HepG2 (cell line): ENCODE measurements around the gene DHTKD1. TPM values are rescaled to one million over a fixed set of nuclear protein-coding genes. Genes with fewer than 3 reads are reported as not detected.
A peak's percentile ranks its signal among the peaks of the same experiment; 100 is the strongest.

Source experiments
- ATAC-seq: fragments of 200-7000 bp; cut with Tn5 transposase; 3 replicates; pipeline ENCODE4 v1.9.1; 2020; ENCODE audit warnings: mild to moderate bottlenecking, moderate library complexity
- BruUV-seq: library from RNA; stranded (reverse); fragments of 400-500 nt; replicated peaks from 2 replicates; lab custom pipeline; 2021; lab: Mats Ljungman, UMichigan
- CTCF ChIA-PET: fragments of 300-600 bp; formaldehyde crosslinking; extraction: SDS; loops from one replicate; lab custom pipeline; 2021; ENCODE audit warnings: low total read pairs, inconsistent platforms, low intra/inter-chr PET ratio; lab: Yijun Ruan, JAX
- POLR2A ChIA-PET: fragments of 350-600 bp; sonication (Branson Sonifier 250); formaldehyde crosslinking; loops from one replicate; lab custom pipeline; 2020; ENCODE audit warnings: antibody characterized with exemption, inconsistent platforms; lab: Yijun Ruan, JAX
- DNase-seq: peaks from one replicate; pipeline ENCODE4 v3.0.0-alpha.2; 2015; ENCODE audit warnings: low spot score
- FAIRE-seq: peaks from 3 replicates; lab custom pipeline; 2011; peaks lifted over from hg19 to GRCh38; lab: Jason Lieb, UNC
- H2AFZ ChIP-seq: one replicate; pipeline ENCODE4 v1.6.1; 2011; ENCODE audit warnings: low read length, inconsistent platforms
- H3K27ac ChIP-seq: fragments of 300-600 bp; 3 replicates; pipeline ENCODE4 v1.8.0; 2011; ENCODE audit warnings: mixed run types, mild to moderate bottlenecking, mixed read lengths, low read length, inconsistent platforms; ENCODE audit not compliant: insufficient read depth; ENCODE audit errors: extremely low read length
- H3K27me3 ChIP-seq, 2 experiments: fragments of 200-600 bp in 1 of 2; 2 replicates in 1 of 2; 3 replicates in 1 of 2; pipeline versions ENCODE4 v1.6.0 to v1.8.0; 2011; ENCODE audit warnings: low read length in 2 of 2, mild to moderate bottlenecking in 2 of 2, moderate library complexity in 2 of 2, inconsistent platforms in 1 of 2; ENCODE audit not compliant: insufficient read depth in 2 of 2, control insufficient read depth in 1 of 2
- H3K36me3 ChIP-seq, 2 experiments: fragments of 200-600 bp in 1 of 2; replicated peaks in 1 of 2; 2 replicates in 1 of 2; 3 replicates in 1 of 2; pipeline versions ENCODE4 v1.5.1 to v1.8.0; 2011; ENCODE audit warnings: low read length in 2 of 2, inconsistent platforms in 1 of 2; ENCODE audit not compliant: insufficient read depth in 2 of 2, control insufficient read depth in 1 of 2
- H3K4me1 ChIP-seq: 2 replicates; pipeline ENCODE4 v1.5.1; 2012; ENCODE audit warnings: low read length, inconsistent platforms; ENCODE audit not compliant: insufficient read depth
- H3K4me2 ChIP-seq: 2 replicates; pipeline ENCODE4 v1.6.0; 2011; ENCODE audit warnings: low read depth, low read length, inconsistent platforms
- H3K4me3 ChIP-seq, 3 experiments: fragments of 200-600 bp in 1 of 3; sonication (generic), shearing (Covaris generic) in 1 of 3; replicated peaks in 1 of 3; 2 replicates each; pipeline ENCODE4 v1.5.1; 2011 to 2016; ENCODE audit warnings: low read length in 3 of 3, inconsistent platforms in 2 of 3, low read depth in 2 of 3, mild to moderate bottlenecking in 2 of 3, control low read depth in 1 of 3, mixed read lengths in 1 of 3; ENCODE audit not compliant: insufficient read depth in 1 of 3
- H3K79me2 ChIP-seq: one replicate; pipeline ENCODE4 v1.6.1; 2011; ENCODE audit warnings: low read length, inconsistent platforms; ENCODE audit not compliant: insufficient read depth
- H3K9ac ChIP-seq: 2 replicates; pipeline ENCODE4 v1.6.0; 2011; ENCODE audit warnings: mild to moderate bottlenecking, low read depth, low read length, inconsistent platforms; ENCODE audit not compliant: insufficient read depth
- H3K9me3 ChIP-seq: 2 replicates; pipeline ENCODE4 v1.5.1; 2012; ENCODE audit warnings: mild to moderate bottlenecking, low read length
- H4K20me1 ChIP-seq: 2 replicates; pipeline ENCODE4 v1.6.0; 2011; ENCODE audit warnings: inconsistent platforms, mild to moderate bottlenecking, low read length, moderate library complexity; ENCODE audit not compliant: insufficient read depth
- CBX1 ChIP-seq: IDR thresholded peaks from one replicate; pipeline ENCODE4 v1.6.1; 2016; ENCODE audit warnings: antibody characterized with exemption, low read depth
- ELF4 ChIP-seq: sonication (generic); formaldehyde crosslinking; IDR thresholded peaks from 2 replicates; pipeline ENCODE4 v1.5.0; 2020; ENCODE audit warnings: missing genetic modification reagents, mild to moderate bottlenecking, moderate library complexity, borderline replicate concordance
- NFKB2 ChIP-seq: sonication (generic); formaldehyde crosslinking; IDR thresholded peaks from 2 replicates; pipeline ENCODE4 v1.4.0; 2020; ENCODE audit warnings: missing genetic modification reagents, borderline replicate concordance
- SP140L ChIP-seq: sonication (generic); formaldehyde crosslinking; IDR thresholded peaks from 2 replicates; pipeline ENCODE4 v1.4.0; 2020; ENCODE audit warnings: missing genetic modification reagents, borderline replicate concordance
- ZNF121 ChIP-seq: sonication (generic); formaldehyde crosslinking; IDR thresholded peaks from 2 replicates; pipeline ENCODE4 v1.5.0; 2020; ENCODE audit warnings: mild to moderate bottlenecking, missing genetic modification reagents
- ZNF557 ChIP-seq: sonication (generic); formaldehyde crosslinking; IDR thresholded peaks from 2 replicates; pipeline ENCODE4 v1.4.0; 2020; ENCODE audit warnings: missing genetic modification reagents
- WGBS: methylation state at CpG from one replicate; pipeline ENCODE4 v1.1.6; 2017; ENCODE audit warnings: low lambda C conversion rate; 5-methylcytosine and 5-hydroxymethylcytosine counted together
- in situ Hi-C: cut with HindIII; loops from 2 replicates; pipeline ENCODE4 v1.10.0; 2017; ENCODE audit warnings: low pct_unique_long_range_greater_than_20kb; ENCODE audit not compliant: extremely low pct_ligation_motif_present
- intact Hi-C: fragments of 100-400 bp; cut with micrococcal nuclease; formaldehyde crosslinking; loops from one replicate; pipeline ENCODE4 v1.10.0; 2022; ENCODE audit not compliant: unreplicated experiment
- polyA plus RNA-seq, 8 experiments: library from polyadenylated mRNA; depleted of rRNA in 3 of 8; stranded (reverse) in 7 of 8; unstranded in 1 of 8; fragments of >200 nt; fragmentation: Illumina TruSeq in 4 of 8; extraction: Trizol in 4 of 8; gene quantifications; 2 replicates each; pipeline versions ENCODE4 v1.2.1 to v1.2.3, GENCODE V29; 2011 to 2016; ENCODE audit warnings: low read depth in 4 of 8, missing spikeins in 1 of 8, mixed read lengths in 1 of 8; ENCODE audit not compliant: insufficient read depth in 1 of 8
- total RNA-seq, 5 experiments: library from RNA; depleted of rRNA; stranded (reverse); fragments of >200 nt; fragmentation: Illumina TruSeq; extraction: Trizol; gene quantifications; 2 replicates each; pipeline ENCODE4 v1.2.3, GENCODE V29; 2016; ENCODE audit warnings: low read depth in 1 of 5
- TF ChIP-seq, protein P1 (sequence below): sonication (generic); formaldehyde crosslinking; IDR thresholded peaks from 2 replicates; pipeline ENCODE4 v1.5.1; 2020; ENCODE audit warnings: mild to moderate bottlenecking, missing genetic modification reagents, borderline replicate concordance

The DHTKD1 gene
- total and polyA plus RNA-seq, 2 of the 13 experiments (the other 11 are each of a cell fraction or from before 2014, with no cell fraction given) = 9.6 to 14.1 TPM

GRCh38 chr10:12031404-12031803 lies 37.4 kb upstream of the DHTKD1 start:
- WGBS = 96% methylated on average over 4 of the region's 4 CpGs
- in situ Hi-C loops = no loop called here
- H3K79me2 ChIP-seq = peaks cover 21% of the 10 kb centered on the region
- H3K4me1 ChIP-seq = no peaks in the 10 kb centered on the region
- peaks cover 12 to 53% of the 10 kb centered on the region in 2 experiments for H3K36me3 ChIP-seq
- POLR2A ChIA-PET = no interaction called here
- ATAC-seq (no peak), FAIRE-seq (no peak), DNase-seq (no peak)
- H4K20me1 ChIP-seq = no peaks in the 10 kb centered on the region
- H3K4me3 ChIP-seq = no peak overlapping the region
- intact Hi-C loops = no loop called here
- CTCF ChIA-PET = no interaction called here
- H3K4me2 ChIP-seq = no peak overlapping the region
- H3K9me3 ChIP-seq = no peaks in the 10 kb centered on the region
- no peak overlapping the region for H3K27ac ChIP-seq
- no peaks in the 10 kb centered on the region for H3K27me3 ChIP-seq
- no TSS peak for BruUV-seq
- H3K9ac ChIP-seq = no peak overlapping the region
- H2AFZ ChIP-seq = no peak overlapping the region
- TF ChIP-seq ELF4 (CRISPR knock-in tag) = no peak
- TF ChIP-seq ZNF121 (CRISPR knock-in tag) = peak; percentile 66

DNA sequence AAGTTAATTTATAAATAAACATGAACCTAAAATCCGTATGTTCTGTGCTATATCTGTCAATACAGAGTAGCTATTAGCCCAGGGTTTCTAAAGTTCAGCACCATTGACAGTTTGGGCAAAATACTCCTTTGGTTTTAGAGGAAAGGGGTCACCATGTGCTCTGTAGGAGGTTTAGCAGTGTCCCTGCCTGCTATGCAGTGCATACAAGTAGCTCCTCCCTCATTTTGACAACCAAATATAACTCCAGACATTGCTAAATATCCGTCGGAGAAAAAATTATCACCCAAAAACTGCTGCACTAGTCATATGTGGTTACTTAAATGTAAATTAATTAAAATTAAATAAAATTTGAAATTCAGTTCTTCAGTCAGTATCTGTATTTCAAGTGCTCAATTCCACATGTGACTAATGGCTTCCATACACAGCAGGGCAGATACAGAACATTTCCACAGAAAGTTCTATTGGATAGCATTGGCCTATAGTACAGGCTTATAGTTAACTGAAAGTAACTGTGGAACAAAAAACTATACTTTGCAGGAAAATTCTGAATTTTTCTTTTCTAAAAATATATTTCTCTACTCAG lies 32.6 kb upstream of the DHTKD1 start:
- H3K4me3 ChIP-seq = no peak overlapping the region
- peaks cover 8 to 33% of the 10 kb centered on the region in 2 experiments; a peak in 4 of 5 replicates for H3K36me3 ChIP-seq
- TF ChIP-seq ZNF557 = no peak
- no peak for TF ChIP-seq CBX1
- TF ChIP-seq, protein P1, sequence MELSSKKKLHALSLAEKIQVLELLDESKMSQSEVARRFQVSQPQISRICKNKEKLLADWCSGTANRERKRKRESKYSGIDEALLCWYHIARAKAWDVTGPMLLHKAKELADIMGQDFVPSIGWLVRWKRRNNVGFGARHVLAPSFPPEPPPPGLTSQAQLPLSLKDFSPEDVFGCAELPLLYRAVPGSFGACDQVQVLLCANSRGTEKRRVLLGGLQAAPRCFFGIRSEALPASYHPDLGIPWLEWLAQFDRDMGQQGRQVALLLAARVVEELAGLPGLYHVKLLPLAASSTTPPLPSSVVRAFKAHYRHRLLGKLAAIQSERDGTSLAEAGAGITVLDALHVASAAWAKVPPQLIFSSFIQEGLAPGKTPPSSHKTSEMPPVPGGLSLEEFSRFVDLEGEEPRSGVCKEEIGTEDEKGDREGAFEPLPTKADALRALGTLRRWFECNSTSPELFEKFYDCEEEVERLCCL (CRISPR knock-in tag) = no peak
- TF ChIP-seq SP140L (CRISPR knock-in tag) = no peak
- TF ChIP-seq NFKB2 (CRISPR knock-in tag) = no peak
- TF ChIP-seq, all 625 proteins: peak for 0
- no peaks in the 10 kb centered on the region for H3K27me3 ChIP-seq
- ChIA-PET POLR2A (no interaction called here), CTCF (no interaction called here)
- intact Hi-C loops (no loop called here), in situ Hi-C loops (no loop called here)
- WGBS = 91% methylated on average over 3 of the region's 3 CpGs
- H3K4me2 ChIP-seq = no peak overlapping the region
- H3K27ac ChIP-seq = no peak overlapping the region
- FAIRE-seq = no peak
- H3K9ac ChIP-seq = no peak overlapping the region
- H4K20me1 ChIP-seq = no peaks in the 10 kb centered on the region
- H3K9me3 ChIP-seq = no peaks in the 10 kb centered on the region
- BruUV-seq = no TSS peak
- DNase-seq = no peak
- ATAC-seq = no peak
- peaks cover 13% of the 10 kb centered on the region for H3K4me1 ChIP-seq
- H3K79me2 ChIP-seq = peaks cover 52% of the 10 kb centered on the region
- H2AFZ ChIP-seq = no peak overlapping the region
